T1000 (cell line): ENCODE data around the gene CHADL.
"Not testable (repeated sequence)": the region's sequence is repeated elsewhere in the genome, so short reads cannot be mapped to it uniquely, and the experiment has no call there.

Source experiments
- DNase-seq: peaks from one replicate; lab custom pipeline; 2025; ENCODE audit warnings: mixed read lengths; lab: John Stamatoyannopoulos, UW

CHADL gene

GRCh38 chr22:41181349-41182241, 59.1 kb downstream of the CHADL start:
- no peak for DNase-seq

- DNase-seq: no peak
Observed at GRCh38 chr22:41180926-41181325, 59.8 kb downstream of the CHADL start.

GRCh38 chr22:41180362-41180761, 60.4 kb downstream of the CHADL start:
- not testable (repeated sequence) for DNase-seq
